ENCODE data around the gene SLC35A4.
A peak's percentile ranks its signal among the peaks of the same experiment; 100 is the strongest.
"Not testable (repeated sequence)": the region's sequence is repeated elsewhere in the genome, so short reads cannot be mapped to it uniquely, and the experiment has no call there.

SLC35A4 gene

GRCh38 chr5:140588311-140589070 is 23.9 kb downstream of the SLC35A4 start:
- DNase-seq (ENCODE audit: low spot score) = no peak

- no peak for DNase-seq (ENCODE audit: low spot score)
Measured at GRCh38 chr5:140590861-140591260, 26.2 kb downstream of the SLC35A4 start.

DNA sequence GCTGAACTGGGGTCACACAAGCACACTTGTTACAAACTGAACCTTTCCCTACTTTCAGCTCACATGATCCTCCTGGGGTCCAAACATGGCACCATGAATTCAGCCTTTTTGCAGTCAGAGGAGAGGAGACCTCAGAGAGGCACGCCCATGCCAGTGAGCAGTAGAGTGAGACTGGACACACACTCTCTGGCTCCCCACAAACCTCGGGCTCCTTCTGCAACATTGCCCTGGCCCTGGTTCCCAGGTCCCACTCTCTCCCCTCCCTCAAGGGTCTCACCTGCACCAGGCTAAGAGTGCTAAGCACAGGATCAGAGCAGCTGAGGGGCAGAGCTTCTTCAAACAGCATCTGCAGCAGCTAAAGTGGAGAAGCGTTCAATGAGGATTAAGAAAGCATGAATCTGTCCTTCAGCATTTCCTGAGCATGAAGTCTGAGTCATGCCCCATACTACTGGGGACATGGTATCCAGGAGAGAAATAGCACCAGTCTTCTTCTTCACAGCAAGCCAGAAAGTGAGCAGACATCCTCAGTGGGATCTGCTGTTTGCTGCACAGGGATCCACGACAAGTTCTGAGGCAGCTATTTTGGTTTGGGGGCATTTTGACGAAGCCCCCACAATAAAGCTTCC is 27.2 kb downstream of the SLC35A4 start:
- DNase-seq (ENCODE audit: low spot score) = peak; percentile 47

- not testable (repeated sequence) for DNase-seq (ENCODE audit: low spot score)
Measured at GRCh38 chr5:140593070-140593469, 28.4 kb downstream of the SLC35A4 start.

- DNase-seq (ENCODE audit: low spot score) = no peak
Measured at GRCh38 chr5:140594169-140594568, 29.5 kb downstream of the SLC35A4 start.

DNA sequence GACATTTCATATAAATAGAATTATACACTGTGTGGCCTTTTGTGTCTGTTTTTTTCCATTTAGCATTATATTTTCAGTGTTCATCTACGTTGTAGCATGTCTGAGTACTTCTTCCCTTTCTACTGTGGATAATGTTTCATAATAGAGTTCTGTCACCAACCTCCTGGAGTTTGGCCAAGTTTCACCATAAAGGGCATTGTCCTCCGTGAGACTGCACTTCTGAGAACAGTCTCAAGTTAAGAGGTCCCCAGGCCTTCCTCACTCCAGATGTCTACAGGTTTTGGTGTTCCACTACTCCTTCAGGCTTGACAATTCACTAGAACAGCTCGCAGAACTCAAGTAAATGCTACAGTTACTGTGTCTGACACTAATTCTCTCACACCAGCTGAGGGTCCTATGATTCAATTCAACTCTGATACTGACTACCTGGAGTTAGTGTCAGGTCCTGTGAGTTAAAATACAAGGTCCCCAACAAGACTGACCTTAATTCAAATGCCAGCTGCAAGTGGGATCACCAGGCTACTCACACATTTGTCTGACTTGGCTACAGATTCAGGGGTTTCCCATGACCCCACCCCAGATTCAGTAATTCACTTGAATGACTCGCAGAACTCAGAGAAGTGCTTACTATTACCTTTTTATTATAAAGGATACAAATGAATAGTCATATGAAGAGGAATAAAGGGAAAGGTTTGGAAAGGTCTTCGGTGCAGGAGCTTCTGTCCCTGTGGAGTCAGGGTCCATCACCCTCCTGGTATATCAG is 31.1 kb downstream of the SLC35A4 start:
- DNase-seq (ENCODE audit: low spot score) = no peak

- DNase-seq (ENCODE audit: low spot score) = no peak
Measured at GRCh38 chr5:140596321-140596741, 31.7 kb downstream of the SLC35A4 start.

- no peak for DNase-seq (ENCODE audit: low spot score)
Measured at GRCh38 chr5:140598836-140599235, 34.2 kb downstream of the SLC35A4 start.

DNA sequence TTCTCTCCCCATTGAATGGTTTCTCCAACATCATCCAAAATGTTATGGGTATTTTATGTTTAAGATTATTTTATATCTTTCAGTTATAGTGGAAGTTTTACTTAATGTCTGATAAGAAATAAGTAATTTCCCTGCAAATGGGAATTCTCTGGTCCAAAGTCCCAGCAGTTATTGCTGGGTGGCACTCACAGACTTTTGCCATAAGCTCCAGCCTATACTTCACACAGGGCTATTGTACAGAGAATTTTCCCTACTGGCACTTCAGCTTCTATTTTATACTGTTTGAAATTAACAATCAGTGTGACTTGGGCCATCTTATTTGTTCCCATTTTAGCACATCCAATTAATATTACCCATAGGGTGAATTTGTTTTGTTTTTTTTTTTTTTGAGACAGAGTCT is 35.5 kb downstream of the SLC35A4 start:
- no peak for DNase-seq (ENCODE audit: low spot score)

GRCh38 chr5:140602147-140602546 is 37.5 kb downstream of the SLC35A4 start:
- DNase-seq (ENCODE audit: low spot score) = no peak

DNA sequence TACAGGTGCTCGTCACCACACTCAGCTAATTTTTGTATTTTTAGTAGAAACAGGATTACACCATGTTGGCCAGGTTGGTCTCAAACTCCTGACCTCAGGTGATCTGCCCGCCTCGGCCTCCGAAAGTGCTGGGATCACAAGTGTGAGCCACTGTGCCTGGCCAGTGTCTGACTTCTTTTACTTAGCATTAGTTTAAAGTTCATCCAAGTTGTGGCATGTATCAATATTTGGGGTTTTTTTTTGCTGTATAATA is 38.7 kb downstream of the SLC35A4 start:
- DNase-seq (ENCODE audit: low spot score) = not testable (repeated sequence)

DNA sequence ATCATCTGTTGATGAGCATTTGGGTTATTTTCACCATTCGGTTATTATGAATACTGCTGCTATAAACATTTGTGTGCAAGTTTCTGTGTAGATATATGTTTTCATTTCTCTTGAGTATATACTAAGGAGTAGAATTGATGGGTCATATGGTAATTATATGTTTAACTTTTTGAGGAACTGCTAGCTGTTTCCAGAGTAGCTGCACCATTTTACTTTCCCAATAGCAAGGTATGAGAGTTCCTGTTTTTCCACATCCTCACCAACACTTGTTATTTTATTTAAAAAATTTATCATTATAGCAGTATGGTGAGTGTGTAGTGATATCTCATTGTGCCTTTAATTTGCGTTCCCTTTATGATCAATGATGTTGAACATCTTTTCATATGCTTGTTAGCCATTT is 39.1 kb downstream of the SLC35A4 start:
- DNase-seq (ENCODE audit: low spot score) = no peak

GRCh38 chr5:140605879-140606278 is 41.3 kb downstream of the SLC35A4 start:
- DNase-seq (ENCODE audit: low spot score) = no peak

DNA sequence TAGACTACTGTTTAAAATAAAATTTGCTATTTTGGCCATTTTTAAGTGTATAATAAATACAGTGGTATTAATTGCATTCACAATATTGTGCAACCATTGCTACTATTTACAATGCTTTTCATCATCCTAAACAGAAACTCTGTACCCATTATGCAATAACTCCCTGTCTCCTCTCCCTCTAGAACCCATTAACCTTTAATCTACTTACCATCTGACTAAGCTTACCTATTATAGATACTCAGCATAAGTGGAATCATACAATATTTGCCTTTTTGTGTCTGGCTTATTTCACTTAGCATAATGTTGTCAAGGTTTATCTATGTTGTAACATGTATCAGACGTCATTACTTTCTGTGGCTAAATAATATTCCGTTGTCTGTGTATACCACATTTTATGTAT is 42.4 kb downstream of the SLC35A4 start:
- no peak for DNase-seq (ENCODE audit: low spot score)

GRCh38 chr5:140608722-140609121 is 44.1 kb downstream of the SLC35A4 start:
- DNase-seq (ENCODE audit: low spot score) = no peak

DNA sequence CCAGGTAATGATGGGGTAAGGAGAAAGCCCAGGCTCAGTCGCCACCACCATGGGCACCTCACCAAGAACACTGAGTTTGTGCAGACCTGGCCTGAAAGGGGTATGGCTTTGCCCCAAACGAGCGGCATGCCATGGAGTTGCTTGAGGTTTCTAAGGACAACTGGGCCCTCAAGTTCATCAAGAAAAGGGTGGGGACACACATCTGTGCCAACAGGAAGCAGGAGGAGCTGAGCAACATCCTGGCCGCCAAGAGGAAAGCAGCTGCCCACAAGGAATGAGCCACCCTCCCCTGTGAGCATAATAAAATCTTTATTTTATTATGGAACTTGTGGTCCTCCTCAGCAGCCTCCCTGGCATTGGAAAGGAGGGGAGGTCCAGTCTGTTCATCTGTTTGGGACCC is 44.5 kb downstream of the SLC35A4 start:
- DNase-seq (ENCODE audit: low spot score) = no peak

GRCh38 chr5:140611020-140611521 is 46.4 kb downstream of the SLC35A4 start:
- DNase-seq (ENCODE audit: low spot score) = no peak

Data from RKO (cell line).